Left lung (tissue), 10 donors: ENCODE data around the gene RAD1. TPM values are rescaled to one million over a fixed set of nuclear protein-coding genes. Genes with fewer than 3 reads are reported as not detected.

Experiments used
- ATAC-seq: fragments of 200-7000 bp; cut with Tn5 transposase; one replicate; pipeline ENCODE4 v1.9.1; 2020; ENCODE audit warnings: moderate library complexity
- DNase-seq, 4 donors: peaks; one replicate each; pipeline ENCODE4 v3.0.0-alpha.2; 2013 to 2020
- H3K27ac ChIP-seq, 2 donors: fragments of 200-600 bp; sonication (generic) in 1 of 2; one replicate each; pipeline versions ENCODE4 v1.5.0 to v1.8.0; 2020 to 2021
- H3K27me3 ChIP-seq, 2 donors: fragments of 200-600 bp; sonication (generic) in 1 of 2; one replicate each; pipeline versions ENCODE4 v1.5.0 to v1.8.0; 2020 to 2021
- H3K36me3 ChIP-seq, 2 donors: fragments of 200-600 bp; sonication (generic) in 1 of 2; one replicate each; pipeline versions ENCODE4 v1.5.0 to v1.8.0; 2020 to 2021
- H3K4me1 ChIP-seq, 2 donors: fragments of 200-600 bp; one replicate each; pipeline ENCODE4 v1.8.0; 2021
- H3K4me3 ChIP-seq, 2 donors: fragments of 200-600 bp; sonication (generic) in 1 of 2; one replicate each; pipeline versions ENCODE4 v1.5.0 to v1.8.0; 2020 to 2021; ENCODE audit warnings: mild to moderate bottlenecking in 1 of 2
- H3K9me3 ChIP-seq, 2 donors: fragments of 200-600 bp; sonication (generic) in 1 of 2; one replicate each; pipeline versions ENCODE4 v1.5.0 to v1.8.0; 2020 to 2021
- CTCF ChIP-seq, 2 donors: fragments of 200-600 bp; sonication (generic) in 1 of 2; IDR thresholded peaks; one replicate each; pipeline versions ENCODE4 v1.5.0 to v1.8.0; 2021; ENCODE audit warnings: antibody characterized with exemption in 2 of 2
- intact Hi-C, 2 donors: fragments of 100-400 bp; cut with DNase I; formaldehyde crosslinking; loops; one replicate each; pipeline versions ENCODE4 v1.11.2 to v1.14.2; 2022
- polyA plus RNA-seq, 6 donors: library from polyadenylated mRNA; unstranded; fragments of 120-200 nt; gene quantifications; one replicate each; pipeline ENCODE4 v1.2.1, GENCODE V29; 2013; ENCODE audit not compliant: insufficient read length in 6 of 6
- total RNA-seq, 2 donors: library from RNA; stranded (reverse); fragmentation: NEBNext Ultra II Directional; extraction: Animal tissue kit (Norgen Biotek cat#: 25700); gene quantifications; one replicate each; pipeline ENCODE4 v1.2.1, GENCODE V29; 2021
- donor health status: DM: no; HTN: yes; CAD: no.
- donor health status: DM: no; HTN: no; CAD: no.

Gene RAD1
- total and polyA plus RNA-seq, 8 donors = 22.6 to 39.9 (median 37.9) TPM

GRCh38 chr5:34913072-34913471 is 2.2 kb downstream of the RAD1 start:
- DNase-seq = no peak
- Histone ChIP-seq H3K36me3 (peaks cover 0 to 39% of the 10 kb centered on the region in 2 donors), H3K4me3 (no peak overlapping the region), H3K27ac (no peak overlapping the region), H3K4me1 (peaks cover 0 to 40% of the 10 kb centered on the region in 2 donors), H3K27me3 (no peaks in the 10 kb centered on the region), H3K9me3 (no peaks in the 10 kb centered on the region)
- intact Hi-C loops = no loop called here
- ATAC-seq = no peak
- TF ChIP-seq CTCF (IDR thresholded peaks at IDR 0.05) = no peak

- Histone ChIP-seq H3K4me3 (no peak overlapping the region), H3K4me1 (no peaks in the 10 kb centered on the region), H3K9me3 (no peaks in the 10 kb centered on the region), H3K36me3 (peaks cover 0 to 40% of the 10 kb centered on the region in 2 donors), H3K27me3 (no peaks in the 10 kb centered on the region), H3K27ac (no peak overlapping the region)
- ATAC-seq (no peak), DNase-seq (no peak)
- TF ChIP-seq CTCF (IDR thresholded peaks at IDR 0.05) = no peak
- intact Hi-C loops = no loop called here
These were observed 9.7 kb downstream of the RAD1 start for GRCh38 chr5:34905564-34905963.

- Histone ChIP-seq H3K27ac (no peak overlapping the region), H3K27me3 (no peaks in the 10 kb centered on the region), H3K9me3 (no peaks in the 10 kb centered on the region), H3K4me3 (no peak overlapping the region), H3K36me3 (peaks cover 0 to 20% of the 10 kb centered on the region in 2 donors), H3K4me1 (no peaks in the 10 kb centered on the region)
- no peak for TF ChIP-seq CTCF (IDR thresholded peaks at IDR 0.05)
- DNase-seq (no peak), ATAC-seq (no peak)
- intact Hi-C loops = no loop called here
These were observed 12.0 kb downstream of the RAD1 start for GRCh38 chr5:34903260-34903659.

GRCh38 chr5:34900652-34901051 is 14.7 kb downstream of the RAD1 start:
- Histone ChIP-seq H3K27me3 (no peaks in the 10 kb centered on the region), H3K4me1 (no peaks in the 10 kb centered on the region), H3K9me3 (no peaks in the 10 kb centered on the region), H3K36me3 (peaks cover 0 to 4% of the 10 kb centered on the region in 2 donors), H3K4me3 (no peak overlapping the region), H3K27ac (no peak overlapping the region)
- intact Hi-C loops = no loop called here
- no peak for DNase-seq
- TF ChIP-seq CTCF (IDR thresholded peaks at IDR 0.05) = no peak
- no peak for ATAC-seq

GRCh38 chr5:34899066-34899465 is 16.2 kb downstream of the RAD1 start:
- ATAC-seq (no peak), DNase-seq (no peak)
- no peak for TF ChIP-seq CTCF (IDR thresholded peaks at IDR 0.05)
- Histone ChIP-seq H3K27ac (no peak overlapping the region), H3K36me3 (no peaks in the 10 kb centered on the region), H3K9me3 (no peaks in the 10 kb centered on the region), H3K4me3 (no peak overlapping the region), H3K27me3 (no peaks in the 10 kb centered on the region), H3K4me1 (no peaks in the 10 kb centered on the region)
- intact Hi-C loops = loop anchor here in 1 of 2 donors (5.0 to 10.0 kb wide), 2 partner anchors 374 to 417 kb away; no protein-coding TSS in a partner anchor
